A673 (cell line): ENCODE data around the gene FSD1. TPM values are rescaled to one million over a fixed set of nuclear protein-coding genes. Genes with fewer than 3 reads are reported as not detected.

Source experiments
- BruUV-seq: library from RNA; stranded (reverse); fragments of 400-500 nt; replicated peaks from 2 replicates; lab custom pipeline; 2021; lab: Mats Ljungman, UMichigan
- CTCF ChIA-PET: fragments of 300-600 bp; sonication (Branson Sonifier 250); formaldehyde crosslinking; loops from one replicate; lab custom pipeline; 2022; ENCODE audit warnings: antibody characterized with exemption; lab: Charles Lee
- POLR2A ChIA-PET: fragments of 300-600 bp; sonication (Branson Sonifier 250); formaldehyde crosslinking; loops from one replicate; lab custom pipeline; 2022; ENCODE audit warnings: antibody characterized with exemption; ENCODE audit not compliant: low non-redundant PET; lab: Charles Lee
- DNase-seq: peaks from one replicate; pipeline ENCODE4 v3.0.0-alpha.2; 2015; ENCODE audit warnings: low spot score
- H3K27ac ChIP-seq: fragments of 200-600 bp; sonication (generic); 2 replicates; pipeline ENCODE4 v1.5.1; 2016; ENCODE audit warnings: mixed run types, low read depth, mild to moderate bottlenecking, mixed read lengths, antibody characterized with exemption, low read length; ENCODE audit not compliant: poor library complexity, severe bottlenecking
- H3K27me3 ChIP-seq: fragments of 200-600 bp; sonication (generic); replicated peaks from 2 replicates; pipeline ENCODE4 v1.6.1; 2017; ENCODE audit warnings: mixed run types, low read depth, mild to moderate bottlenecking, mixed read lengths, antibody characterized with exemption, low read length; ENCODE audit not compliant: insufficient read depth, poor library complexity
- H3K36me3 ChIP-seq: fragments of 200-600 bp; sonication (generic); 2 replicates; pipeline ENCODE4 v1.6.1; 2016; ENCODE audit warnings: mixed run types, mild to moderate bottlenecking, mixed read lengths, antibody characterized with exemption, low read length; ENCODE audit not compliant: insufficient read depth, poor library complexity, severe bottlenecking
- H3K4me1 ChIP-seq: fragments of 200-600 bp; sonication (generic); 2 replicates; pipeline ENCODE4 v1.6.1; 2017; ENCODE audit warnings: mixed run types, mild to moderate bottlenecking, mixed read lengths, antibody characterized with exemption, low read length; ENCODE audit not compliant: insufficient read depth, poor library complexity, severe bottlenecking
- H3K4me3 ChIP-seq: fragments of 200-600 bp; sonication (generic); 2 replicates; pipeline ENCODE4 v1.5.1; 2016; ENCODE audit warnings: low read depth, mixed run types, mild to moderate bottlenecking, mixed read lengths, low read length; ENCODE audit not compliant: poor library complexity, severe bottlenecking
- H3K9me3 ChIP-seq: fragments of 200-600 bp; sonication (generic); 2 replicates; pipeline ENCODE4 v1.6.1; 2016; ENCODE audit warnings: mixed run types, low read depth, mild to moderate bottlenecking, mixed read lengths, antibody characterized with exemption, low read length; ENCODE audit not compliant: poor library complexity, severe bottlenecking
- CTCF ChIP-seq: fragments of 300-800, 200-600 bp; sonication (generic); conservative IDR thresholded peaks from 2 replicates; pipeline ENCODE4 v1.5.1; 2017; ENCODE audit warnings: low read depth, mild to moderate bottlenecking, antibody characterized with exemption, low read length, moderate library complexity, mixed read lengths
- EZH2 ChIP-seq: fragments of 200-600 bp; sonication (generic); IDR thresholded peaks from 2 replicates; pipeline ENCODE4 v1.6.1; 2017; ENCODE audit warnings: borderline replicate concordance, low read depth, mild to moderate bottlenecking, mixed read lengths, antibody characterized with exemption, low read length; ENCODE audit not compliant: poor library complexity, severe bottlenecking
- intact Hi-C: fragments of 100-400 bp; cut with micrococcal nuclease; formaldehyde crosslinking; loops from one replicate; pipeline ENCODE4 v1.10.0; 2022; ENCODE audit not compliant: unreplicated experiment
- total RNA-seq: library from RNA; stranded (reverse); gene quantifications from 2 replicates; pipeline ENCODE4 v1.2.3, GENCODE V29; 2021

Gene FSD1
- total RNA-seq, 1 experiment from 2014 or later: 10.4 TPM

GRCh38 chr19:4357095-4357797 is 52.8 kb downstream of the FSD1 start:
- TF ChIP-seq EZH2: no peak
- no peak for TF ChIP-seq CTCF
- no peak overlapping the region for H3K4me3 ChIP-seq
- BruUV-seq: no TSS peak
- H3K27ac ChIP-seq: no peak overlapping the region
- intact Hi-C loops: no loop called here
- peaks cover 35% of the 10 kb centered on the region for H3K36me3 ChIP-seq
- no peaks in the 10 kb centered on the region for H3K4me1 ChIP-seq
- no peaks in the 10 kb centered on the region for H3K9me3 ChIP-seq
- CTCF ChIA-PET: interaction anchor here (0.6 kb wide), 1 partner anchor 273 kb away, joined by 7 read pairs; no protein-coding TSS in a partner anchor
- no peak for DNase-seq
- no peaks in the 10 kb centered on the region for H3K27me3 ChIP-seq
- POLR2A ChIA-PET: interaction anchor here (0.7 kb wide), 1 partner anchor 30 kb away, joined by 3 read pairs; no protein-coding TSS in a partner anchor

- no peaks in the 10 kb centered on the region for H3K27me3 ChIP-seq
- H3K4me3 ChIP-seq: no peak overlapping the region
- ChIA-PET POLR2A (no interaction called here), CTCF (no interaction called here)
- DNase-seq: no peak
- TF ChIP-seq CTCF (no peak), EZH2 (no peak)
- no TSS peak for BruUV-seq
- no peak overlapping the region for H3K27ac ChIP-seq
- no peaks in the 10 kb centered on the region for H3K9me3 ChIP-seq
- H3K4me1 ChIP-seq: no peaks in the 10 kb centered on the region
- intact Hi-C loops: no loop called here
- H3K36me3 ChIP-seq: peaks cover 35% of the 10 kb centered on the region
Measured at GRCh38 chr19:4357921-4358326, 53.5 kb downstream of the FSD1 start.

- no peaks in the 10 kb centered on the region for H3K4me1 ChIP-seq
- intact Hi-C loops: no loop called here
- H3K9me3 ChIP-seq: no peaks in the 10 kb centered on the region
- POLR2A ChIA-PET: interaction anchor here (0.6 kb wide), 1 partner anchor 330 kb away, joined by 5 read pairs; no protein-coding TSS in a partner anchor
- BruUV-seq: no TSS peak
- H3K36me3 ChIP-seq: peaks cover 42% of the 10 kb centered on the region
- no peak overlapping the region for H3K27ac ChIP-seq
- no peaks in the 10 kb centered on the region for H3K27me3 ChIP-seq
- H3K4me3 ChIP-seq: no peak overlapping the region
- no peak for TF ChIP-seq CTCF
- TF ChIP-seq EZH2: no peak
- CTCF ChIA-PET: no interaction called here
- no peak for DNase-seq
Measured at GRCh38 chr19:4358709-4359626, 54.6 kb downstream of the FSD1 start.
